IMR-90 (cell line): Measurements from ENCODE around the gene CAMTA1.

ENCODE experiments used
- BHLHE40 ChIP-seq: fragments of 150-350 bp; IDR thresholded peaks from 2 replicates; pipeline ENCODE4 v1.6.1; 2016; ENCODE audit warnings: mild to moderate bottlenecking, low read depth, low read length
- CEBPB ChIP-seq: IDR thresholded peaks from 2 replicates; pipeline ENCODE4 v1.6.1; 2012; ENCODE audit warnings: low read depth, low read length, improper control_type of control experiment
- CTCF ChIP-seq: conservative IDR thresholded peaks from 2 replicates; pipeline ENCODE4 v1.5.1; 2012; ENCODE audit warnings: mild to moderate bottlenecking, low read depth, low read length, improper control_type of control experiment
- FOS ChIP-seq: fragments of 150-350 bp; IDR thresholded peaks from 2 replicates; pipeline ENCODE4 v1.6.1; 2016; ENCODE audit warnings: low read depth, low read length
- MAFK ChIP-seq: IDR thresholded peaks from 2 replicates; pipeline ENCODE4 v1.6.1; 2012; ENCODE audit warnings: low read depth, low read length, improper control_type of control experiment
- MAZ ChIP-seq: IDR thresholded peaks from 2 replicates; pipeline ENCODE4 v1.6.1; 2012; ENCODE audit warnings: low read depth, mild to moderate bottlenecking, low read length, improper control_type of control experiment, moderate library complexity, borderline replicate concordance
- MXI1 ChIP-seq: IDR thresholded peaks from 2 replicates; pipeline ENCODE4 v1.6.1; 2012; ENCODE audit warnings: low read depth, mild to moderate bottlenecking, low read length, moderate library complexity, borderline replicate concordance
- POLR2A ChIP-seq: IDR thresholded peaks from 2 replicates; pipeline ENCODE4 v1.6.1; 2012; ENCODE audit warnings: mild to moderate bottlenecking, low read depth, low read length
- RAD21 ChIP-seq: IDR thresholded peaks from 2 replicates; pipeline ENCODE4 v1.6.1; 2012; ENCODE audit warnings: low read length, improper control_type of control experiment
- RCOR1 ChIP-seq: IDR thresholded peaks from 2 replicates; pipeline ENCODE4 v1.6.1; 2012; ENCODE audit warnings: mild to moderate bottlenecking, low read length, improper control_type of control experiment; ENCODE audit not compliant: insufficient replicate concordance
- RFX5 ChIP-seq: IDR thresholded peaks from 2 replicates; pipeline ENCODE4 v1.8.0; 2012; ENCODE audit warnings: low read depth, mild to moderate bottlenecking, low read length, moderate library complexity
- SMC3 ChIP-seq: fragments of 150-350 bp; IDR thresholded peaks from 2 replicates; pipeline ENCODE4 v1.6.1; 2016; ENCODE audit warnings: low read depth, mild to moderate bottlenecking, antibody characterized with exemption, low read length, moderate library complexity
- USF2 ChIP-seq: fragments of 150-350 bp; IDR thresholded peaks from 2 replicates; pipeline ENCODE4 v1.6.1; 2017; ENCODE audit warnings: mild to moderate bottlenecking, antibody characterized with exemption, low read length, low read depth

- TF ChIP-seq CTCF, result no peak
- no peak for TF ChIP-seq USF2
- TF ChIP-seq FOS, result no peak
- no peak for TF ChIP-seq POLR2A
- TF ChIP-seq RCOR1, result no peak
- TF ChIP-seq BHLHE40, result no peak
- TF ChIP-seq RAD21, result no peak
- TF ChIP-seq RFX5, result no peak
- TF ChIP-seq MAZ, result no peak
- TF ChIP-seq MAFK, result no peak
- no peak for TF ChIP-seq CEBPB
- TF ChIP-seq MXI1, result no peak
- no peak for TF ChIP-seq SMC3
Measured at GRCh38 chr1:6917067-6917466, 131.8 kb downstream of the CAMTA1 start.
